Pericardium fibroblast (primary cell): ENCODE data around the gene PLEKHH3. TPM values are rescaled to one million over a fixed set of nuclear protein-coding genes. Genes with fewer than 3 reads are reported as not detected.

ENCODE experiments used
- total RNA-seq: library from RNA; depleted of rRNA; stranded (reverse); fragments of >200 nt; gene quantifications from 2 replicates; pipeline ENCODE4 v1.2.3, GENCODE V29; 2015

The PLEKHH3 gene, protein sequence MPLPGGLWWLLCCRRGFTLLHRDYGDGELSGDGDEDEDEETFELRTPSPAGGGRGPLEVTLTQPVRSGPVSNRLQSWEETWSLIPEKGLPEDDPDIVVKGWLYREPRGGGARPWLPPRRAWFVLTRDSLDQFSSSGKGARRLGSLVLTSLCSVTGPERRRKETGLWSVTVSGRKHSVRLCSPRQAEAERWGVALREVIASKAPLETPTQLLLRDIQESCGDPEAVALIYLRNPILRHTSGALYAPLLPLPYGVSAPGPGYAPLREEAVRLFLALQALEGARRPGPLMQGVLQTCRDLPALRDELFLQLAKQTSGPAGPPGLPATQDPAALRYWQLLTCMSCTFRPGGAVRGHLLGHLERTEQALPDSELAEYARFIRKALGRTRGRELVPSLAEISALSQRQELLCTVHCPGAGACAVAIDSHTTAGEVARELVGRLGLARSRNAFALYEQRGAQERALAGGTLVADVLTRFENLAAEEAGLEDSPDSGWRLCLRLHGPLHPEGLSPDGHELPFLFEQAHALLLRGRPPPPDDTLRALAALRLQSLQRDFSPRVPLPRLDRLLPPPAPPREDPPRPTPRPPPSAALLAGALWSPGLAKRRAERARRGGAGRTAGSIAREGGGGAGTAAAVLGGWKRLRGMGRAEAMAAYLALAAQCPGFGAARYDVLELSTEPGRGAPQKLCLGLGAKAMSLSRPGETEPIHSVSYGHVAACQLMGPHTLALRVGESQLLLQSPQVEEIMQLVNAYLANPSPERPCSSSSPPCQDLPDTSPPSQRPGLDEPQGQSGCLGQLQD
- total RNA-seq: 40.7 and 42.5 TPM in 2 replicates

DNA sequence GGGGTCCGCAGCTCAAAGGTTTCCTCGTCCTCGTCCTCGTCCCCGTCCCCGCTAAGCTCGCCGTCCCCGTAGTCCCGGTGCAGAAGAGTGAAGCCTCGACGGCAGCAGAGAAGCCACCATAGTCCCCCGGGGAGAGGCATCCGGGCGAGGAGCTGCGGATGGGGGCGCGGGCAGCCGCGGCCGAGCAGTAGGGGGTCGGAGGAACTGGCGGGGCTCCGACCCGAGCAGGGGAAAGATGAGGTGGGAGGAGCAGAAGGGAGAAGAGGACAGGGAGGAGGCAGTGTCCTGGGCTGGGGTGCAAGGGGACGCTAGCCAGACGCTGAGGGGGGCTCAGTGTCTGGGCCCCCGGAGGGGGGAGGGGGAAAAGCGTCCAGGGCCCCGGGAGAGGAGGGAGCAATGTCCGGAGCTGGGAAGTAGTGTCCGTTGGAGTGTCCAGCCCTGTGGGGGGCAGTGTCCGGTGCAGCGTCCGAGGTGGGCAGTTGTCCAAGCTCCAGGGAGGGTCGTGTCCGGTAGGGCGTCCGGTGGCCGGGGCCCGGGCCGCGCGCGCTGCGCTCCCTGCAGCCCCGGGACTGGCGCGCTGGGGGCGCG, at the start of gene PLEKHH3:
TSS of gene PLEKHH3 (minus strand) at position 571 of the 588 bp plus-strand sequence. CDS start at position 140, 431 bp downstream.

GRCh38 chr17:42681976-42682721, 5.4 kb upstream of the PLEKHH3 start, which contains the start of gene CNTNAP1:
Gene CNTNAP1 (plus strand): TSS chr17:42682531. CDS start chr17:42682830, 299 bp downstream.

DNA sequence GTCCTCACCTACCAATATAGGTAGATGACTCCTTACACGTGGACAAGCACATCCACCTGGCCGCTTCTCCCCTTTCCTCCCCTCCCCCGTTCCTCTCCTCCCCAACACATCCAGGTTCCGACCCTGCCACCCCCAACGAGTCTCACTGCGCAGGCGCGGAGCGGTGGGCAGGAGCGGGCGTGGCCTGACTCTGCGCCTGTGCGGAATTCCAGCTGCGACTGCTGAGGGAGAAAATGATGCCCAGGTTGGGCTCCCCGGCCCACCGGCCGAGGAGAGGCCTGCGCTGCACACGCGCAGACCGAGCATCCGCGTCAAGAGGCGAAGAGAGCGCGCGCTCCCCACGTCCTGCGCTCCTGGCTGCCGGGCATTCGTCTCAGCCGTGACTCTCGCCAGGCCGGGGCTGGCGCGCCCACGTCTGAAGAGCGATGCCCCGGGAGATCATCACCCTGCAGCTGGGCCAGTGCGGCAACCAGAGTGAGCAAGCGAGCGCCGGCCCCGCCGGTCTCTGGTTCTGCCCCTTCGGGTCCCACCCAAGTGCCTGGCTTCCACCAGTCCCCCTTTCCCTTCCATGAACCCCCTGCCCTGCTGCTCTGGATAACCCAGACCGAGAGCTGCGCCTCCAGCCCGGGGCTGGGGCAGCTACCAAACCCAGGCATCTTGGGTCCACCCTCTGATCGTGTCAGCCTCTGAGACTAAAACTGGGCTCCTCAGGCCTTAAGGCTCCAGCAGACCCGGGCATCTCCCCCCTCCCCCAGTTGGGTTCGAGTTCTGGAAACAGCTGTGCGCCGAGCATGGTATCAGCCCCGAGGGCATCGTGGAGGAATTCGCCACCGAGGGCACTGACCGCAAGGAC, 17.5 kb downstream of the PLEKHH3 start, which contains the start of gene TUBG2:
TSS of gene TUBG2 (plus strand) at position 206 of the 853 bp plus-strand sequence. CDS start at position 426, 220 bp downstream.

Other genes starting within 250 kb of the PLEKHH3 start
- 19.4 and 23.2 TPM in 2 replicates for gene ATP6V0A1, start 218.1 kb downstream of the PLEKHH3 start, total RNA-seq
- 60.7 and 96.4 TPM in 2 replicates for gene NAGLU, start 140.8 kb downstream of the PLEKHH3 start, total RNA-seq
- 4.0 and 4.9 TPM in 2 replicates for gene HSD17B1, start 124.1 kb downstream of the PLEKHH3 start, total RNA-seq
- 28.9 and 30.2 TPM in 2 replicates for gene COASY, start 114.8 kb downstream of the PLEKHH3 start, total RNA-seq
- gene MLX, start 109.9 kb downstream of the PLEKHH3 start, total RNA-seq: 32.6 and 34.0 TPM in 2 replicates
- 1.9 and 2.5 TPM in 2 replicates for gene PSMC3IP, start 99.3 kb downstream of the PLEKHH3 start, total RNA-seq
- gene RETREG3, start 67.6 kb downstream of the PLEKHH3 start, total RNA-seq: 38.4 and 42.7 TPM in 2 replicates
- gene TUBG1, start 67.3 kb downstream of the PLEKHH3 start, total RNA-seq: 21.0 and 35.8 TPM in 2 replicates
- gene TUBG2, start 17.7 kb downstream of the PLEKHH3 start, total RNA-seq: 17.1 and 17.2 TPM in 2 replicates
- gene CCR10, start 4.8 kb upstream of the PLEKHH3 start, total RNA-seq: 2.8 and 3.4 TPM in 2 replicates
- 32.9 and 37.9 TPM in 2 replicates for gene CNTNAP1, start 5.5 kb upstream of the PLEKHH3 start, total RNA-seq
- gene EZH1, start 68.0 kb upstream of the PLEKHH3 start, total RNA-seq: 11.3 TPM in 2 replicates
- 5.3 and 6.3 TPM in 2 replicates for gene RAMP2, start 84.2 kb upstream of the PLEKHH3 start, total RNA-seq
- gene VPS25, start 96.5 kb upstream of the PLEKHH3 start, total RNA-seq: 68.3 and 71.2 TPM in 2 replicates
- gene WNK4, start 103.6 kb upstream of the PLEKHH3 start, total RNA-seq: 2.0 and 3.9 TPM in 2 replicates
- 49.3 and 60.7 TPM in 2 replicates for gene COA3, start 121.7 kb upstream of the PLEKHH3 start, total RNA-seq
- gene CNTD1, start 121.9 kb upstream of the PLEKHH3 start, total RNA-seq: not detected in 2 replicates
- 64.2 and 73.5 TPM in 2 replicates for gene BECN1, start 147.3 kb upstream of the PLEKHH3 start, total RNA-seq
- 39.0 and 73.8 TPM in 2 replicates for gene PSME3, start 156.4 kb upstream of the PLEKHH3 start, total RNA-seq
- 0.12 and 0.17 TPM in 2 replicates for gene AOC2, start 167.6 kb upstream of the PLEKHH3 start, total RNA-seq
- 2.3 and 2.6 TPM in 2 replicates for gene AOC3, start 174.2 kb upstream of the PLEKHH3 start, total RNA-seq
- not detected in 2 replicates for gene G6PC1, start 223.8 kb upstream of the PLEKHH3 start, total RNA-seq